Measurements from ENCODE around the gene ALLC. TPM values are rescaled to one million over a fixed set of nuclear protein-coding genes. Genes with fewer than 3 reads are reported as not detected.
A peak's percentile ranks its signal among the peaks of the same experiment; 100 is the strongest.

Gene ALLC
- polyA plus RNA-seq, 1 experiment: not detected

- POLR2A ChIA-PET: no interaction called here
- Histone ChIP-seq H3K4me3 (ENCODE audit: low read depth, low read length) (no peak overlapping the region), H3K27ac (ENCODE audit: low read depth, low read length) (no peak overlapping the region), H3K27me3 (ENCODE audit: control insufficient read depth, insufficient read depth, low read length) (peaks cover 7% of the 10 kb centered on the region), H3K9me3 (ENCODE audit: control insufficient read depth, insufficient read depth, low read length) (peaks cover 12% of the 10 kb centered on the region)
- CTCF ChIA-PET: interaction anchor here (1.0 kb wide), 1 partner anchor 43 kb away, joined by 3 read pairs; no protein-coding TSS in a partner anchor
- no peak for TF ChIP-seq CTCF (IDR thresholded peaks at IDR 0.05; ENCODE audit: low read depth, low read length)
- DNase-seq (ENCODE audit: low read depth, low spot score): no peak
These were observed 8.6 kb downstream of the ALLC start for GRCh38 chr2:3666613-3666975.

- peak overlapping the region; percentile 50 for H3K4me3 ChIP-seq (ENCODE audit: low read depth, low read length)
- ChIA-PET POLR2A (interaction anchor here (0.6 to 0.8 kb wide), 3 partner anchors 10 to 109 kb away, joined by 3 read pairs; partner anchors contain the start of gene RNASEH1), CTCF (interaction anchor here (1.0 kb wide), 1 partner anchor 44 kb away, joined by 3 read pairs; no protein-coding TSS in a partner anchor)
- no peak for TF ChIP-seq CTCF (IDR thresholded peaks at IDR 0.05; ENCODE audit: low read depth, low read length)
- peaks cover 7% of the 10 kb centered on the region for H3K27me3 ChIP-seq (ENCODE audit: control insufficient read depth, insufficient read depth, low read length)
- H3K9me3 ChIP-seq (ENCODE audit: control insufficient read depth, insufficient read depth, low read length): peaks cover 12% of the 10 kb centered on the region
- peak; percentile 91 for DNase-seq (ENCODE audit: low read depth, low spot score)
- H3K27ac ChIP-seq (ENCODE audit: low read depth, low read length): peak overlapping the region; percentile 88
These were observed 9.2 kb downstream of the ALLC start for GRCh38 chr2:3667151-3667631.

- TF ChIP-seq CTCF (IDR thresholded peaks at IDR 0.05; ENCODE audit: low read depth, low read length): no peak
- Histone ChIP-seq H3K27me3 (ENCODE audit: control insufficient read depth, insufficient read depth, low read length) (peaks cover 12% of the 10 kb centered on the region), H3K4me3 (ENCODE audit: low read depth, low read length) (no peak overlapping the region), H3K9me3 (ENCODE audit: control insufficient read depth, insufficient read depth, low read length) (peaks cover 12% of the 10 kb centered on the region), H3K27ac (ENCODE audit: low read depth, low read length) (no peak overlapping the region)
- CTCF ChIA-PET: no interaction called here
- DNase-seq (ENCODE audit: low read depth, low spot score): no peak
- POLR2A ChIA-PET: no interaction called here
These were observed 11.7 kb downstream of the ALLC start for GRCh38 chr2:3669656-3670055.

- POLR2A ChIA-PET: no interaction called here
- H3K27me3 ChIP-seq (ENCODE audit: control insufficient read depth, insufficient read depth, low read length): peaks cover 12% of the 10 kb centered on the region
- CTCF ChIA-PET: no interaction called here
These were observed 12.4 kb downstream of the ALLC start for GRCh38 chr2:3670376-3670775.

GRCh38 chr2:3670941-3671340 is 12.9 kb downstream of the ALLC start:
- no peak for DNase-seq (ENCODE audit: low read depth, low spot score)
- Histone ChIP-seq H3K27me3 (ENCODE audit: control insufficient read depth, insufficient read depth, low read length) (peaks cover 12% of the 10 kb centered on the region), H3K9me3 (ENCODE audit: control insufficient read depth, insufficient read depth, low read length) (peaks cover 12% of the 10 kb centered on the region), H3K4me3 (ENCODE audit: low read depth, low read length) (no peak overlapping the region), H3K27ac (ENCODE audit: low read depth, low read length) (no peak overlapping the region)
- TF ChIP-seq CTCF (IDR thresholded peaks at IDR 0.05; ENCODE audit: low read depth, low read length): no peak
- POLR2A ChIA-PET: no interaction called here
- CTCF ChIA-PET: no interaction called here

More at GRCh38 chr2:3670376-3670775, 12.4 kb downstream of the ALLC start:
- no peak for DNase-seq (ENCODE audit: low read depth, low spot score)
- H3K27ac ChIP-seq (ENCODE audit: low read depth, low read length): no peak overlapping the region
- H3K4me3 ChIP-seq (ENCODE audit: low read depth, low read length): no peak overlapping the region
- peaks cover 12% of the 10 kb centered on the region for H3K9me3 ChIP-seq (ENCODE audit: control insufficient read depth, insufficient read depth, low read length)
- TF ChIP-seq CTCF (IDR thresholded peaks at IDR 0.05; ENCODE audit: low read depth, low read length): no peak

All from AG04450 (cell line).